WTC11 (cell line): Measurements from ENCODE around the gene CBX2. TPM values are rescaled to one million over a fixed set of nuclear protein-coding genes. Genes with fewer than 3 reads are reported as not detected.

Experiments
- ATAC-seq: fragments of 200-7000 bp; cut with Tn5 transposase; 2 replicates; pipeline ENCODE4 v1.10.0; 2021; ENCODE audit warnings: mild to moderate bottlenecking, moderate library complexity
- CTCF ChIA-PET: fragments of 300-600 bp; sonication (Branson Sonifier 250); formaldehyde crosslinking; loops from one replicate; lab custom pipeline; 2021; ENCODE audit warnings: antibody characterized with exemption; lab: Charles Lee
- POLR2A ChIA-PET: fragments of 350-600 bp; sonication (Branson Sonifier 250); formaldehyde crosslinking; loops from one replicate; lab custom pipeline; 2021; ENCODE audit warnings: antibody characterized with exemption; lab: Charles Lee
- DNase-seq: peaks from one replicate; pipeline ENCODE4 v3.0.0; 2021; ENCODE audit warnings: low spot score
- H3K27ac Mint-ChIP-seq: 2 replicates; pipeline ENCODE4 v1.8.0; 2021; ENCODE audit warnings: mixed read lengths
- H3K27me3 Mint-ChIP-seq: 2 replicates; pipeline ENCODE4 v1.8.0; 2021; ENCODE audit warnings: low read depth, mild to moderate bottlenecking, moderate library complexity, mixed read lengths
- H3K36me3 Mint-ChIP-seq: 2 replicates; pipeline ENCODE4 v1.8.0; 2021; ENCODE audit warnings: mixed read lengths
- H3K4me1 Mint-ChIP-seq: 2 replicates; pipeline ENCODE4 v1.8.0; 2022; ENCODE audit warnings: mixed read lengths
- H3K4me3 Mint-ChIP-seq: 2 replicates; pipeline ENCODE4 v1.8.0; 2021; ENCODE audit warnings: mild to moderate bottlenecking, moderate library complexity, mixed read lengths
- H3K9me3 Mint-ChIP-seq: 2 replicates; pipeline ENCODE4 v1.8.0; 2021; ENCODE audit warnings: mixed read lengths
- CBFB ChIP-seq: sonication (generic); formaldehyde crosslinking; IDR thresholded peaks from 2 replicates; pipeline ENCODE4 v1.8.1; 2022; ENCODE audit warnings: mild to moderate bottlenecking, low read depth, missing genetic modification reagents
- ELF4 ChIP-seq: sonication (generic); formaldehyde crosslinking; IDR thresholded peaks from 2 replicates; pipeline ENCODE4 v1.8.1; 2022; ENCODE audit warnings: low read depth, mild to moderate bottlenecking, moderate library complexity, missing genetic modification reagents
- NR2C2 ChIP-seq: sonication (generic); formaldehyde crosslinking; IDR thresholded peaks from 2 replicates; pipeline ENCODE4 v1.8.0; 2022; ENCODE audit warnings: mild to moderate bottlenecking, missing genetic modification reagents
- NR3C1 ChIP-seq: sonication (generic); formaldehyde crosslinking; conservative IDR thresholded peaks from 2 replicates; pipeline ENCODE4 v1.8.1; 2023; ENCODE audit warnings: low read depth, mild to moderate bottlenecking, missing genetic modification reagents
- SP1 ChIP-seq: sonication (generic); formaldehyde crosslinking; conservative IDR thresholded peaks from 2 replicates; pipeline ENCODE4 v1.8.1; 2022; ENCODE audit warnings: missing genetic modification reagents
- ZNF671 ChIP-seq: fragments of 250-450 bp; sonication (Bioruptor Pico); IDR thresholded peaks from 2 replicates; pipeline ENCODE4 v1.8.0; 2021; ENCODE audit warnings: mild to moderate bottlenecking
- total RNA-seq: library from RNA; stranded (reverse); gene quantifications from 3 replicates; pipeline ENCODE4 v1.2.3, GENCODE V29; 2021
- TF ChIP-seq, protein P1 (sequence below): sonication (generic); formaldehyde crosslinking; IDR thresholded peaks from 2 replicates; pipeline ENCODE4 v1.8.0; 2022; ENCODE audit warnings: mild to moderate bottlenecking, missing genetic modification reagents
- TF ChIP-seq, protein P2 (sequence below): fragments of 250-450 bp; sonication (Bioruptor Pico); IDR thresholded peaks from 2 replicates; pipeline ENCODE4 v1.9.0; 2021; ENCODE audit warnings: mild to moderate bottlenecking, borderline replicate concordance
- TF ChIP-seq, protein P3 (sequence below): sonication (generic); formaldehyde crosslinking; IDR thresholded peaks from 2 replicates; pipeline ENCODE4 v1.8.1; 2023; ENCODE audit warnings: mild to moderate bottlenecking, missing genetic modification reagents
- TF ChIP-seq, protein P4 (sequence below): sonication (generic); formaldehyde crosslinking; IDR thresholded peaks from 2 replicates; pipeline ENCODE4 v1.8.0; 2022; ENCODE audit warnings: mild to moderate bottlenecking, missing genetic modification reagents
- TF ChIP-seq, protein P5 (sequence below): fragments of 250-450 bp; sonication (Bioruptor Pico); IDR thresholded peaks from 2 replicates; pipeline ENCODE4 v1.9.0; 2021; ENCODE audit warnings: moderate library complexity, mild to moderate bottlenecking, inconsistent platforms, borderline replicate concordance
- TF ChIP-seq, protein P6 (sequence below): sonication (generic); formaldehyde crosslinking; IDR thresholded peaks from 2 replicates; pipeline ENCODE4 v1.8.1; 2023; ENCODE audit warnings: mild to moderate bottlenecking, moderate library complexity, missing genetic modification reagents
- TF ChIP-seq, protein P7 (sequence below): sonication (generic); formaldehyde crosslinking; IDR thresholded peaks from 2 replicates; pipeline ENCODE4 v1.8.0; 2022; ENCODE audit warnings: mild to moderate bottlenecking, missing genetic modification reagents
- TF ChIP-seq, protein P8 (sequence below): sonication (generic); formaldehyde crosslinking; IDR thresholded peaks from 2 replicates; pipeline ENCODE4 v1.8.1; 2023; ENCODE audit warnings: mild to moderate bottlenecking, missing genetic modification reagents, borderline replicate concordance
- TF ChIP-seq, protein P9 (sequence below): sonication (generic); formaldehyde crosslinking; IDR thresholded peaks from 2 replicates; pipeline ENCODE4 v1.8.0; 2022; ENCODE audit warnings: mild to moderate bottlenecking, missing genetic modification reagents

The CBX2 gene
- total RNA-seq, 1 experiment from 2014 or later: 85.5 TPM

DNA sequence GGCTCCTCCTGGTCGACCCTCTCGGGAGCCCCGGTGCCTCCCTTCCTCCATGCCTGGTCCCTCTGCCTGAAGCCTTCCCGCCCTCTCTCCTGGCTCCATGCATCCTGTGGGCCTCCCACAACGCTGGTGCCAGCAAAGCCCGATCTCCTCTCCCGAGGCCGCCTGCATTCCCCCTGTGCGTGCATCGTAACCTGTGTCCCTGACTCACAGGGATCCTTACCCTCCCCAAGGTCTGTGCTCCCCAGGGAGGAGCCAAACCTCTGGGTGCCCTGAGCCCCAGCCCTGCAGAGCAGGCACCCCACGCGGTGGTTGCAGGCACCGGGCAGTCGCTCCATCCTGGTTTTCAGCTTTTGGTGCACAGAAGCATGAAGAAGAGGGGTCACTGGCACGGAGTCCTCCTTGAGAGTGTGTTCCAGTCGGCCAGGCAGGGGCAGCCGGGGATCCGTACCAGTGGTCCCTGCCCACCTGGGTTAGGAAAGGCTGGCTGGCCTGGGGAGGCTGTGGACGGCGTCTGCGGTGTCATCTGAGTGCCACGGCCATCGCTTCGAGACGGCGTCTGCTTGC is 49.0 kb upstream of the CBX2 start:
- no peak overlapping the region; the same call in 1 of the 2 replicates for H3K4me3 Mint-ChIP-seq
- POLR2A ChIA-PET: no interaction called here
- TF ChIP-seq, protein P1, sequence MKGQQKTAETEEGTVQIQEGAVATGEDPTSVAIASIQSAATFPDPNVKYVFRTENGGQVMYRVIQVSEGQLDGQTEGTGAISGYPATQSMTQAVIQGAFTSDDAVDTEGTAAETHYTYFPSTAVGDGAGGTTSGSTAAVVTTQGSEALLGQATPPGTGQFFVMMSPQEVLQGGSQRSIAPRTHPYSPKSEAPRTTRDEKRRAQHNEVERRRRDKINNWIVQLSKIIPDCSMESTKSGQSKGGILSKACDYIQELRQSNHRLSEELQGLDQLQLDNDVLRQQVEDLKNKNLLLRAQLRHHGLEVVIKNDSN (CRISPR knock-in tag): peak; percentile 65
- TF ChIP-seq, protein P2, sequence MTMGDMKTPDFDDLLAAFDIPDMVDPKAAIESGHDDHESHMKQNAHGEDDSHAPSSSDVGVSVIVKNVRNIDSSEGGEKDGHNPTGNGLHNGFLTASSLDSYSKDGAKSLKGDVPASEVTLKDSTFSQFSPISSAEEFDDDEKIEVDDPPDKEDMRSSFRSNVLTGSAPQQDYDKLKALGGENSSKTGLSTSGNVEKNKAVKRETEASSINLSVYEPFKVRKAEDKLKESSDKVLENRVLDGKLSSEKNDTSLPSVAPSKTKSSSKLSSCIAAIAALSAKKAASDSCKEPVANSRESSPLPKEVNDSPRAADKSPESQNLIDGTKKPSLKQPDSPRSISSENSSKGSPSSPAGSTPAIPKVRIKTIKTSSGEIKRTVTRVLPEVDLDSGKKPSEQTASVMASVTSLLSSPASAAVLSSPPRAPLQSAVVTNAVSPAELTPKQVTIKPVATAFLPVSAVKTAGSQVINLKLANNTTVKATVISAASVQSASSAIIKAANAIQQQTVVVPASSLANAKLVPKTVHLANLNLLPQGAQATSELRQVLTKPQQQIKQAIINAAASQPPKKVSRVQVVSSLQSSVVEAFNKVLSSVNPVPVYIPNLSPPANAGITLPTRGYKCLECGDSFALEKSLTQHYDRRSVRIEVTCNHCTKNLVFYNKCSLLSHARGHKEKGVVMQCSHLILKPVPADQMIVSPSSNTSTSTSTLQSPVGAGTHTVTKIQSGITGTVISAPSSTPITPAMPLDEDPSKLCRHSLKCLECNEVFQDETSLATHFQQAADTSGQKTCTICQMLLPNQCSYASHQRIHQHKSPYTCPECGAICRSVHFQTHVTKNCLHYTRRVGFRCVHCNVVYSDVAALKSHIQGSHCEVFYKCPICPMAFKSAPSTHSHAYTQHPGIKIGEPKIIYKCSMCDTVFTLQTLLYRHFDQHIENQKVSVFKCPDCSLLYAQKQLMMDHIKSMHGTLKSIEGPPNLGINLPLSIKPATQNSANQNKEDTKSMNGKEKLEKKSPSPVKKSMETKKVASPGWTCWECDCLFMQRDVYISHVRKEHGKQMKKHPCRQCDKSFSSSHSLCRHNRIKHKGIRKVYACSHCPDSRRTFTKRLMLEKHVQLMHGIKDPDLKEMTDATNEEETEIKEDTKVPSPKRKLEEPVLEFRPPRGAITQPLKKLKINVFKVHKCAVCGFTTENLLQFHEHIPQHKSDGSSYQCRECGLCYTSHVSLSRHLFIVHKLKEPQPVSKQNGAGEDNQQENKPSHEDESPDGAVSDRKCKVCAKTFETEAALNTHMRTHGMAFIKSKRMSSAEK: no peak
- TF ChIP-seq, all 79 proteins: peak for 1
- ATAC-seq: peak; percentile 46
- CTCF ChIA-PET: interaction anchor here (1.1 to 2.6 kb wide), 4 partner anchors 13 to 70 kb away, joined by 4 to 19 read pairs (median 8); no protein-coding TSS in a partner anchor
- Mint-ChIP-seq H3K27ac (no peak overlapping the region), H3K9me3 (no peaks in the 10 kb centered on the region), H3K4me1 (0 out of 2 replicates have a peak, but pooled peaks cover 6% of the 10 kb centered on the region), H3K36me3 (no peaks in the 10 kb centered on the region), H3K27me3 (no peaks in the 10 kb centered on the region; the same call in 1 of the 2 replicates)
- no peak for DNase-seq

DNA sequence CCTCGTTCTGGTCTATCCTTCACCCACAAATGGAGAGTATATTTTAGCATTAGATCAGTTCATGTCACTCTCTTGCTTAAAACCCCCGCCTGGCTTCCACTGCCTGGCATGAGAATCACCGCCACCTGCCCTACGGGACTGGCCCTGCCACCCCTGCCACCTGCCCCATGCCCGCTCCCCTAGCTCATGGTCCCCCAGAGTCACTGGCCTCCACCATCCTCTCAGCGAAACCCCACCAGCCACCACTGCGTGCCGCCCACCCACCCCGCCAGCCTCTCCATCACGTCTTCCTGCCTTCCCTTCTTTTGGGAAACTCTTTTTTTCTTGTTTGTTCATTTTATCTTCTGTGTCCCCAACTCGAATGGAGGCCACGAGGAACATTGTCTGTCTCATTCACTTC is 48.2 kb upstream of the CBX2 start:
- POLR2A ChIA-PET: no interaction called here
- ATAC-seq (no peak), DNase-seq (no peak)
- 0 out of 2 replicates have a peak, but pooled peaks cover 6% of the 10 kb centered on the region for H3K4me1 Mint-ChIP-seq
- no peaks in the 10 kb centered on the region for H3K36me3 Mint-ChIP-seq
- H3K9me3 Mint-ChIP-seq: no peaks in the 10 kb centered on the region
- H3K4me3 Mint-ChIP-seq: no peak overlapping the region
- CTCF ChIA-PET: interaction anchor here (2.6 kb wide), 1 partner anchor 12 kb away, joined by 19 read pairs; no protein-coding TSS in a partner anchor
- H3K27ac Mint-ChIP-seq: no peak overlapping the region
- no peaks in the 10 kb centered on the region; the same call in 1 of the 2 replicates for H3K27me3 Mint-ChIP-seq
- TF ChIP-seq, protein P3, sequence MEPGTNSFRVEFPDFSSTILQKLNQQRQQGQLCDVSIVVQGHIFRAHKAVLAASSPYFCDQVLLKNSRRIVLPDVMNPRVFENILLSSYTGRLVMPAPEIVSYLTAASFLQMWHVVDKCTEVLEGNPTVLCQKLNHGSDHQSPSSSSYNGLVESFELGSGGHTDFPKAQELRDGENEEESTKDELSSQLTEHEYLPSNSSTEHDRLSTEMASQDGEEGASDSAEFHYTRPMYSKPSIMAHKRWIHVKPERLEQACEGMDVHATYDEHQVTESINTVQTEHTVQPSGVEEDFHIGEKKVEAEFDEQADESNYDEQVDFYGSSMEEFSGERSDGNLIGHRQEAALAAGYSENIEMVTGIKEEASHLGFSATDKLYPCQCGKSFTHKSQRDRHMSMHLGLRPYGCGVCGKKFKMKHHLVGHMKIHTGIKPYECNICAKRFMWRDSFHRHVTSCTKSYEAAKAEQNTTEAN: no peak
- TF ChIP-seq, protein P4, sequence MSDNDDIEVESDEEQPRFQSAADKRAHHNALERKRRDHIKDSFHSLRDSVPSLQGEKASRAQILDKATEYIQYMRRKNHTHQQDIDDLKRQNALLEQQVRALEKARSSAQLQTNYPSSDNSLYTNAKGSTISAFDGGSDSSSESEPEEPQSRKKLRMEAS (CRISPR knock-in tag): no peak
- TF ChIP-seq ELF4 (no peak), ZNF671 (CRISPR knock-in tag) (no peak), NR2C2 (CRISPR knock-in tag) (no peak), CBFB (CRISPR knock-in tag) (no peak), NR3C1 (CRISPR knock-in tag) (no peak), SP1 (CRISPR knock-in tag) (no peak)
- TF ChIP-seq, protein P5, sequence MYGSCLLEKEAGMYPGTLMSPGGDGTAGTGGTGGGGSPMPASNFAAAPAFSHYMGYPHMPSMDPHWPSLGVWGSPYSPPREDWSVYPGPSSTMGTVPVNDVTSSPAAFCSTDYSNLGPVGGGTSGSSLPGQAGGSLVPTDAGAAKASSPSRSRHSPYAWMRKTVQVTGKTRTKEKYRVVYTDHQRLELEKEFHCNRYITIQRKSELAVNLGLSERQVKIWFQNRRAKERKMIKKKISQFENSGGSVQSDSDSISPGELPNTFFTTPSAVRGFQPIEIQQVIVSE (CRISPR knock-in tag): no peak
- TF ChIP-seq, protein P6, sequence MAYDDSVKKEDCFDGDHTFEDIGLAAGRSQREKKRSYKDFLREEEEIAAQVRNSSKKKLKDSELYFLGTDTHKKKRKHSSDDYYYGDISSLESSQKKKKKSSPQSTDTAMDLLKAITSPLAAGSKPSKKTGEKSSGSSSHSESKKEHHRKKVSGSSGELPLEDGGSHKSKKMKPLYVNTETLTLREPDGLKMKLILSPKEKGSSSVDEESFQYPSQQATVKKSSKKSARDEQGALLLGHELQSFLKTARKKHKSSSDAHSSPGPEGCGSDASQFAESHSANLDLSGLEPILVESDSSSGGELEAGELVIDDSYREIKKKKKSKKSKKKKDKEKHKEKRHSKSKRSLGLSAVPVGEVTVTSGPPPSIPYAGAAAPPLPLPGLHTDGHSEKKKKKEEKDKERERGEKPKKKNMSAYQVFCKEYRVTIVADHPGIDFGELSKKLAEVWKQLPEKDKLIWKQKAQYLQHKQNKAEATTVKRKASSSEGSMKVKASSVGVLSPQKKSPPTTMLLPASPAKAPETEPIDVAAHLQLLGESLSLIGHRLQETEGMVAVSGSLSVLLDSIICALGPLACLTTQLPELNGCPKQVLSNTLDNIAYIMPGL (CRISPR knock-in tag): no peak
- TF ChIP-seq, protein P7, sequence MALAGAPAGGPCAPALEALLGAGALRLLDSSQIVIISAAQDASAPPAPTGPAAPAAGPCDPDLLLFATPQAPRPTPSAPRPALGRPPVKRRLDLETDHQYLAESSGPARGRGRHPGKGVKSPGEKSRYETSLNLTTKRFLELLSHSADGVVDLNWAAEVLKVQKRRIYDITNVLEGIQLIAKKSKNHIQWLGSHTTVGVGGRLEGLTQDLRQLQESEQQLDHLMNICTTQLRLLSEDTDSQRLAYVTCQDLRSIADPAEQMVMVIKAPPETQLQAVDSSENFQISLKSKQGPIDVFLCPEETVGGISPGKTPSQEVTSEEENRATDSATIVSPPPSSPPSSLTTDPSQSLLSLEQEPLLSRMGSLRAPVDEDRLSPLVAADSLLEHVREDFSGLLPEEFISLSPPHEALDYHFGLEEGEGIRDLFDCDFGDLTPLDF: no peak
- TF ChIP-seq, protein P8, sequence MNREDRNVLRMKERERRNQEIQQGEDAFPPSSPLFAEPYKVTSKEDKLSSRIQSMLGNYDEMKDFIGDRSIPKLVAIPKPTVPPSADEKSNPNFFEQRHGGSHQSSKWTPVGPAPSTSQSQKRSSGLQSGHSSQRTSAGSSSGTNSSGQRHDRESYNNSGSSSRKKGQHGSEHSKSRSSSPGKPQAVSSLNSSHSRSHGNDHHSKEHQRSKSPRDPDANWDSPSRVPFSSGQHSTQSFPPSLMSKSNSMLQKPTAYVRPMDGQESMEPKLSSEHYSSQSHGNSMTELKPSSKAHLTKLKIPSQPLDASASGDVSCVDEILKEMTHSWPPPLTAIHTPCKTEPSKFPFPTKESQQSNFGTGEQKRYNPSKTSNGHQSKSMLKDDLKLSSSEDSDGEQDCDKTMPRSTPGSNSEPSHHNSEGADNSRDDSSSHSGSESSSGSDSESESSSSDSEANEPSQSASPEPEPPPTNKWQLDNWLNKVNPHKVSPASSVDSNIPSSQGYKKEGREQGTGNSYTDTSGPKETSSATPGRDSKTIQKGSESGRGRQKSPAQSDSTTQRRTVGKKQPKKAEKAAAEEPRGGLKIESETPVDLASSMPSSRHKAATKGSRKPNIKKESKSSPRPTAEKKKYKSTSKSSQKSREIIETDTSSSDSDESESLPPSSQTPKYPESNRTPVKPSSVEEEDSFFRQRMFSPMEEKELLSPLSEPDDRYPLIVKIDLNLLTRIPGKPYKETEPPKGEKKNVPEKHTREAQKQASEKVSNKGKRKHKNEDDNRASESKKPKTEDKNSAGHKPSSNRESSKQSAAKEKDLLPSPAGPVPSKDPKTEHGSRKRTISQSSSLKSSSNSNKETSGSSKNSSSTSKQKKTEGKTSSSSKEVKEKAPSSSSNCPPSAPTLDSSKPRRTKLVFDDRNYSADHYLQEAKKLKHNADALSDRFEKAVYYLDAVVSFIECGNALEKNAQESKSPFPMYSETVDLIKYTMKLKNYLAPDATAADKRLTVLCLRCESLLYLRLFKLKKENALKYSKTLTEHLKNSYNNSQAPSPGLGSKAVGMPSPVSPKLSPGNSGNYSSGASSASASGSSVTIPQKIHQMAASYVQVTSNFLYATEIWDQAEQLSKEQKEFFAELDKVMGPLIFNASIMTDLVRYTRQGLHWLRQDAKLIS (CRISPR knock-in tag): no peak
- TF ChIP-seq, protein P9, sequence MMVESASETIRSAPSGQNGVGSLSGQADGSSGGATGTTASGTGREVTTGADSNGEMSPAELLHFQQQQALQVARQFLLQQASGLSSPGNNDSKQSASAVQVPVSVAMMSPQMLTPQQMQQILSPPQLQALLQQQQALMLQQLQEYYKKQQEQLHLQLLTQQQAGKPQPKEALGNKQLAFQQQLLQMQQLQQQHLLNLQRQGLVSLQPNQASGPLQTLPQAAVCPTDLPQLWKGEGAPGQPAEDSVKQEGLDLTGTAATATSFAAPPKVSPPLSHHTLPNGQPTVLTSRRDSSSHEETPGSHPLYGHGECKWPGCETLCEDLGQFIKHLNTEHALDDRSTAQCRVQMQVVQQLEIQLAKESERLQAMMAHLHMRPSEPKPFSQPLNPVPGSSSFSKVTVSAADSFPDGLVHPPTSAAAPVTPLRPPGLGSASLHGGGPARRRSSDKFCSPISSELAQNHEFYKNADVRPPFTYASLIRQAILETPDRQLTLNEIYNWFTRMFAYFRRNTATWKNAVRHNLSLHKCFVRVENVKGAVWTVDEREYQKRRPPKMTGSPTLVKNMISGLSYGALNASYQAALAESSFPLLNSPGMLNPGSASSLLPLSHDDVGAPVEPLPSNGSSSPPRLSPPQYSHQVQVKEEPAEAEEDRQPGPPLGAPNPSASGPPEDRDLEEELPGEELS (CRISPR knock-in tag): no peak
